ENCODE data around the gene FIBCD1.

The FIBCD1 gene

GRCh38 chr9:130973686-130974281 is 34.7 kb upstream of the FIBCD1 start:
- DNase-seq: no peak

GRCh38 chr9:130972957-130973685 is 34.1 kb upstream of the FIBCD1 start:
- DNase-seq: no peak

- no peak for DNase-seq
Observed at GRCh38 chr9:130972277-130972956, 33.4 kb upstream of the FIBCD1 start.

- DNase-seq: no peak
Observed at GRCh38 chr9:130971294-130971849, 32.3 kb upstream of the FIBCD1 start.

GRCh38 chr9:130970855-130971254 is 31.8 kb upstream of the FIBCD1 start:
- DNase-seq: no peak

GRCh38 chr9:130970052-130970451 is 31.0 kb upstream of the FIBCD1 start:
- no peak for DNase-seq

GRCh38 chr9:130965680-130966079 is 26.6 kb upstream of the FIBCD1 start:
- no peak for DNase-seq

- no peak for DNase-seq
Observed at GRCh38 chr9:130963916-130964315, 24.9 kb upstream of the FIBCD1 start.

- no peak for DNase-seq
Observed at GRCh38 chr9:130963337-130963908, 24.4 kb upstream of the FIBCD1 start.

- no peak for DNase-seq
Observed at GRCh38 chr9:130962418-130963316, 23.6 kb upstream of the FIBCD1 start.

GRCh38 chr9:130961511-130962300 is 22.7 kb upstream of the FIBCD1 start:
- DNase-seq: no peak

GRCh38 chr9:130960522-130961378 is 21.7 kb upstream of the FIBCD1 start:
- DNase-seq: no peak

- DNase-seq: no peak
Observed at GRCh38 chr9:130959809-130960334, 20.8 kb upstream of the FIBCD1 start.

GRCh38 chr9:130958564-130958963 is 19.5 kb upstream of the FIBCD1 start:
- DNase-seq: peak in 2 of 58 donors; percentile 13 to 25

- DNase-seq: no peak
Observed at GRCh38 chr9:130957451-130958203, 18.6 kb upstream of the FIBCD1 start.

GRCh38 chr9:130956636-130957450 is 17.8 kb upstream of the FIBCD1 start:
- DNase-seq: no peak
